ENCODE results near the gene DCUN1D4. TPM values are rescaled to one million over a fixed set of nuclear protein-coding genes. Genes with fewer than 3 reads are reported as not detected.

The DCUN1D4 gene
- total and polyA plus RNA-seq, 4 donors = 15.2 to 33.9 (median 21.8) TPM

GRCh38 chr4:51895158-51895557, 52.2 kb downstream of the DCUN1D4 start:
- DNase-seq (ENCODE audit: low spot score) = no peak
- peak overlapping the region; percentile 5 to 30 for H3K27ac ChIP-seq (ENCODE audit: low read depth in 1 of 2, low read length in 2 of 2)

GRCh38 chr4:51895816-51896408, 53.0 kb downstream of the DCUN1D4 start:
- H3K4me1 ChIP-seq (ENCODE audit: control insufficient read depth in 4 of 4, insufficient read depth in 4 of 4, low read length in 3 of 4) = peaks cover 9 to 41% (median 20%) of the 10 kb centered on the region in 4 donors
- H3K9me3 ChIP-seq (ENCODE audit: control insufficient read depth in 4 of 4, low read length in 3 of 4) = no peaks in the 10 kb centered on the region
- TF ChIP-seq EGR1 (IDR thresholded peaks at IDR 0.05; ENCODE audit: low read depth in 2 of 2) (no peak), RXRA (IDR thresholded peaks at IDR 0.05) (no peak), JUND (IDR thresholded peaks at IDR 0.05) (peak; percentile 62 to 70), FOXA2 (IDR thresholded peaks at IDR 0.05) (peak; percentile 15), HNF4G (IDR thresholded peaks at IDR 0.05) (no peak), GABPA (IDR thresholded peaks at IDR 0.05 in 1 of 2, conservative IDR thresholded peaks at IDR 0.05 in 1 of 2) (no peak), SP1 (IDR thresholded peaks at IDR 0.05) (no peak), YY1 (IDR thresholded peaks at IDR 0.05) (no peak), ATF3 (IDR thresholded peaks at IDR 0.05) (peak; percentile 41), TAF1 (conservative IDR thresholded peaks at IDR 0.05) (no peak), NR2F2 (IDR thresholded peaks at IDR 0.05) (no peak), MAX (IDR thresholded peaks at IDR 0.05) (no peak), RAD21 (IDR thresholded peaks at IDR 0.05) (peak; percentile 76 to 86), CTCF (IDR thresholded peaks at IDR 0.05; ENCODE audit: low read depth, low read length, missing input control) (peak; percentile 70), FOXA1 (IDR thresholded peaks at IDR 0.05) (no peak), HNF4A (conservative IDR thresholded peaks at IDR 0.05) (peak in 1 of 2 donors; percentile 35)
- TF ChIP-seq, protein P1, sequence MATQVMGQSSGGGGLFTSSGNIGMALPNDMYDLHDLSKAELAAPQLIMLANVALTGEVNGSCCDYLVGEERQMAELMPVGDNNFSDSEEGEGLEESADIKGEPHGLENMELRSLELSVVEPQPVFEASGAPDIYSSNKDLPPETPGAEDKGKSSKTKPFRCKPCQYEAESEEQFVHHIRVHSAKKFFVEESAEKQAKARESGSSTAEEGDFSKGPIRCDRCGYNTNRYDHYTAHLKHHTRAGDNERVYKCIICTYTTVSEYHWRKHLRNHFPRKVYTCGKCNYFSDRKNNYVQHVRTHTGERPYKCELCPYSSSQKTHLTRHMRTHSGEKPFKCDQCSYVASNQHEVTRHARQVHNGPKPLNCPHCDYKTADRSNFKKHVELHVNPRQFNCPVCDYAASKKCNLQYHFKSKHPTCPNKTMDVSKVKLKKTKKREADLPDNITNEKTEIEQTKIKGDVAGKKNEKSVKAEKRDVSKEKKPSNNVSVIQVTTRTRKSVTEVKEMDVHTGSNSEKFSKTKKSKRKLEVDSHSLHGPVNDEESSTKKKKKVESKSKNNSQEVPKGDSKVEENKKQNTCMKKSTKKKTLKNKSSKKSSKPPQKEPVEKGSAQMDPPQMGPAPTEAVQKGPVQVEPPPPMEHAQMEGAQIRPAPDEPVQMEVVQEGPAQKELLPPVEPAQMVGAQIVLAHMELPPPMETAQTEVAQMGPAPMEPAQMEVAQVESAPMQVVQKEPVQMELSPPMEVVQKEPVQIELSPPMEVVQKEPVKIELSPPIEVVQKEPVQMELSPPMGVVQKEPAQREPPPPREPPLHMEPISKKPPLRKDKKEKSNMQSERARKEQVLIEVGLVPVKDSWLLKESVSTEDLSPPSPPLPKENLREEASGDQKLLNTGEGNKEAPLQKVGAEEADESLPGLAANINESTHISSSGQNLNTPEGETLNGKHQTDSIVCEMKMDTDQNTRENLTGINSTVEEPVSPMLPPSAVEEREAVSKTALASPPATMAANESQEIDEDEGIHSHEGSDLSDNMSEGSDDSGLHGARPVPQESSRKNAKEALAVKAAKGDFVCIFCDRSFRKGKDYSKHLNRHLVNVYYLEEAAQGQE (IDR thresholded peaks at IDR 0.05) = no peak
- TF ChIP-seq, protein P2, sequence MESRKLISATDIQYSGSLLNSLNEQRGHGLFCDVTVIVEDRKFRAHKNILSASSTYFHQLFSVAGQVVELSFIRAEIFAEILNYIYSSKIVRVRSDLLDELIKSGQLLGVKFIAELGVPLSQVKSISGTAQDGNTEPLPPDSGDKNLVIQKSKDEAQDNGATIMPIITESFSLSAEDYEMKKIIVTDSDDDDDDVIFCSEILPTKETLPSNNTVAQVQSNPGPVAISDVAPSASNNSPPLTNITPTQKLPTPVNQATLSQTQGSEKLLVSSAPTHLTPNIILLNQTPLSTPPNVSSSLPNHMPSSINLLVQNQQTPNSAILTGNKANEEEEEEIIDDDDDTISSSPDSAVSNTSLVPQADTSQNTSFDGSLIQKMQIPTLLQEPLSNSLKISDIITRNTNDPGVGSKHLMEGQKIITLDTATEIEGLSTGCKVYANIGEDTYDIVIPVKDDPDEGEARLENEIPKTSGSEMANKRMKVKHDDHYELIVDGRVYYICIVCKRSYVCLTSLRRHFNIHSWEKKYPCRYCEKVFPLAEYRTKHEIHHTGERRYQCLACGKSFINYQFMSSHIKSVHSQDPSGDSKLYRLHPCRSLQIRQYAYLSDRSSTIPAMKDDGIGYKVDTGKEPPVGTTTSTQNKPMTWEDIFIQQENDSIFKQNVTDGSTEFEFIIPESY (IDR thresholded peaks at IDR 0.05) = no peak
- H3K27me3 ChIP-seq (ENCODE audit: control insufficient read depth in 4 of 4, insufficient read depth in 4 of 4, low read length in 3 of 4) = no peaks in the 10 kb centered on the region
- DNase-seq (ENCODE audit: low spot score) = peak; percentile 63
- peaks cover 0 to 25% (median 12%) of the 10 kb centered on the region in 4 donors for H3K36me3 ChIP-seq (ENCODE audit: control insufficient read depth in 4 of 4, insufficient read depth in 3 of 4, low read depth in 1 of 4, low read length in 3 of 4)
- WGBS = 35% methylated on average over 2 of the region's 2 CpGs
- no peak overlapping the region for H3K9ac ChIP-seq (ENCODE audit: low read depth in 1 of 2, low read length in 2 of 2)
- no peak overlapping the region for H3K4me3 ChIP-seq (ENCODE audit: low read depth in 1 of 3, low read length in 3 of 3)
- H3K27ac ChIP-seq (ENCODE audit: low read depth in 1 of 2, low read length in 2 of 2) = peak overlapping the region; percentile 5 to 30

More at GRCh38 chr4:51895158-51895557, 52.2 kb downstream of the DCUN1D4 start:
- no peaks in the 10 kb centered on the region for H3K27me3 ChIP-seq (ENCODE audit: control insufficient read depth in 4 of 4, insufficient read depth in 4 of 4, low read length in 3 of 4)
- TF ChIP-seq, protein P2 (IDR thresholded peaks at IDR 0.05) = no peak
- peak in 1 of 2 donors; percentile 60 for TF ChIP-seq EGR1 (IDR thresholded peaks at IDR 0.05; ENCODE audit: low read depth in 2 of 2)
- peak in 1 of 2 donors; percentile 12 for TF ChIP-seq RXRA (IDR thresholded peaks at IDR 0.05)
- peak in 1 of 2 donors; percentile 65 for TF ChIP-seq HNF4A (conservative IDR thresholded peaks at IDR 0.05)
- H3K4me3 ChIP-seq (ENCODE audit: low read depth in 1 of 3, low read length in 3 of 3) = no peak overlapping the region
- peaks cover 0 to 32% (median 18%) of the 10 kb centered on the region in 4 donors for H3K36me3 ChIP-seq (ENCODE audit: control insufficient read depth in 4 of 4, insufficient read depth in 3 of 4, low read depth in 1 of 4, low read length in 3 of 4)
- 65% methylated on average over 3 of the region's 3 CpGs for WGBS
- H3K4me1 ChIP-seq (ENCODE audit: control insufficient read depth in 4 of 4, insufficient read depth in 4 of 4, low read length in 3 of 4) = peaks cover 9 to 37% (median 20%) of the 10 kb centered on the region in 4 donors
- H3K9me3 ChIP-seq (ENCODE audit: control insufficient read depth in 4 of 4, low read length in 3 of 4) = no peaks in the 10 kb centered on the region
- H3K9ac ChIP-seq (ENCODE audit: low read depth in 1 of 2, low read length in 2 of 2) = no peak overlapping the region

Measured in liver (tissue), 9 donors.